GM12864 (cell line): Measurements from ENCODE around the gene C8A.

Source experiments
- DNase-seq: peaks from one replicate; pipeline ENCODE4 v3.0.0-alpha.2; 2011; ENCODE audit warnings: low read depth
- H3K4me3 ChIP-seq: 2 replicates; pipeline ENCODE4 v1.5.1; 2011; ENCODE audit warnings: mild to moderate bottlenecking, low read depth, low read length, control low read depth
- CTCF ChIP-seq: IDR thresholded peaks from 2 replicates; pipeline ENCODE4 v1.5.1; 2011; ENCODE audit warnings: low read depth, mild to moderate bottlenecking, moderate library complexity, low read length, control low read depth, inconsistent platforms; ENCODE audit errors: missing control alignments

The C8A gene

GRCh38 chr1:56966698-56966999, 112.1 kb downstream of the C8A start:
- TF ChIP-seq CTCF, result no peak
- no peak for DNase-seq
- H3K4me3 ChIP-seq, result no peak overlapping the region

DNA sequence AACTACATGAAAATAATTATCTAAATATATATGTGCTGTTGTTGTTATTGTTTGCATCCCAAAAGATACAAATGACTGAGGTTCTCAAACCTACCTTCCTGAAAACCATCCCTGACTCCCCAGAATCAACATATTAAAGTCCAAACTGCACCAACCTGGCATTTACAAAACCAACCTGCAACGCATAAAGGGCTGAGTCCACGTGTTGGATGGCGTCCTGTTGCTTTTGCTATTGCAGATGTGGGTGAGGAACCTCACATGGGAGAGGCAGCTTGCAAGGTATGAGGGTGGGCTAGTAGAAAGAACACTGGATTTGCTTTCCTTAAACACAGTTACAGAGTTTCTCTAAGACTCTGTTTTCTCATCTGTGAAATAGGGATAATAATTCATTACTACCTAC, 112.8 kb downstream of the C8A start:
- H3K4me3 ChIP-seq, result no peak overlapping the region
- no peak for TF ChIP-seq CTCF
- DNase-seq, result no peak
